Measurements from ENCODE around the gene COX4I1.
"Not testable (repeated sequence)": the region's sequence is repeated elsewhere in the genome, so short reads cannot be mapped to it uniquely, and the experiment has no call there.

Gene COX4I1

GRCh38 chr16:85836706-85837582 lies 37.4 kb downstream of the COX4I1 start:
- DNase-seq (ENCODE audit: extremely low read depth, low read depth) = no peak
- TF ChIP-seq CTCF (IDR thresholded peaks at IDR 0.05; ENCODE audit: low read depth, low read length) = no peak

GRCh38 chr16:85837654-85838053 lies 38.2 kb downstream of the COX4I1 start:
- DNase-seq (ENCODE audit: extremely low read depth, low read depth) = not testable (repeated sequence)

- no peak for DNase-seq (ENCODE audit: extremely low read depth, low read depth)
Measured at GRCh38 chr16:85838381-85838780, 38.9 kb downstream of the COX4I1 start.

GRCh38 chr16:85838876-85839585 lies 39.5 kb downstream of the COX4I1 start:
- no peak for TF ChIP-seq CTCF (IDR thresholded peaks at IDR 0.05; ENCODE audit: low read depth, low read length)
- no peak for DNase-seq (ENCODE audit: extremely low read depth, low read depth)

More at GRCh38 chr16:85838381-85838780, 38.9 kb downstream of the COX4I1 start:
- no peak for TF ChIP-seq CTCF (IDR thresholded peaks at IDR 0.05; ENCODE audit: low read depth, low read length)

GRCh38 chr16:85839681-85840240 lies 40.3 kb downstream of the COX4I1 start:
- TF ChIP-seq CTCF (IDR thresholded peaks at IDR 0.05; ENCODE audit: low read depth, low read length) = no peak
- no peak for DNase-seq (ENCODE audit: extremely low read depth, low read depth)

GRCh38 chr16:85840395-85840794 lies 40.9 kb downstream of the COX4I1 start:
- TF ChIP-seq CTCF (IDR thresholded peaks at IDR 0.05; ENCODE audit: low read depth, low read length) = no peak
- no peak for DNase-seq (ENCODE audit: extremely low read depth, low read depth)

- no peak for TF ChIP-seq CTCF (IDR thresholded peaks at IDR 0.05; ENCODE audit: low read depth, low read length)
- no peak for DNase-seq (ENCODE audit: extremely low read depth, low read depth)
Measured at GRCh38 chr16:85840801-85841200, 41.3 kb downstream of the COX4I1 start.
